IPS DF 4.7 (cell line): ENCODE measurements around the gene PCBD1.
"Not testable (repeated sequence)": the region's sequence is repeated elsewhere in the genome, so short reads cannot be mapped to it uniquely, and the experiment has no call there.

ENCODE experiments used
- DNase-seq: peaks from one replicate; pipeline ENCODE4 v3.0.0-alpha.2; 2013; ENCODE audit warnings: low spot score; ENCODE audit errors: extremely low read depth

The PCBD1 gene

DNA sequence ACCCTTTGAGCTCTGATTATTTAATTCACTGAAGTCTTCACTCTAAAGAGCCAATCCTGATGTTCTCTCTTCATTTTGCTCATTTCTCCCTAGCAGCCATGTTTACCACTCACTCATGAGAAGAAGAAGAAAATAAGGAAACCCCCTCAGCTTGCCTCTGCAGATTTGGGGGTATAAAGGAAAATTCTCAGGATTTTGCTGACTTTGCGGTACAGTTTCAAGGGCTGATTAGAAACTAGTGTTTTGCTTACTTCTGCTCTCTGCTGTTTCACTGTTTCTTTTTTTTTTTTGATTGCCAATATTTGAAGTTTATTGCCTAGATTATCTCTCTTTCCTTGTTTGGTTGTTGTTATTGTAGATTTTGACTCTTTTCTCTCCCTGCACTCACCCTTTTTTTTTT is 23.4 kb downstream of the PCBD1 start:
- DNase-seq: no peak

DNA sequence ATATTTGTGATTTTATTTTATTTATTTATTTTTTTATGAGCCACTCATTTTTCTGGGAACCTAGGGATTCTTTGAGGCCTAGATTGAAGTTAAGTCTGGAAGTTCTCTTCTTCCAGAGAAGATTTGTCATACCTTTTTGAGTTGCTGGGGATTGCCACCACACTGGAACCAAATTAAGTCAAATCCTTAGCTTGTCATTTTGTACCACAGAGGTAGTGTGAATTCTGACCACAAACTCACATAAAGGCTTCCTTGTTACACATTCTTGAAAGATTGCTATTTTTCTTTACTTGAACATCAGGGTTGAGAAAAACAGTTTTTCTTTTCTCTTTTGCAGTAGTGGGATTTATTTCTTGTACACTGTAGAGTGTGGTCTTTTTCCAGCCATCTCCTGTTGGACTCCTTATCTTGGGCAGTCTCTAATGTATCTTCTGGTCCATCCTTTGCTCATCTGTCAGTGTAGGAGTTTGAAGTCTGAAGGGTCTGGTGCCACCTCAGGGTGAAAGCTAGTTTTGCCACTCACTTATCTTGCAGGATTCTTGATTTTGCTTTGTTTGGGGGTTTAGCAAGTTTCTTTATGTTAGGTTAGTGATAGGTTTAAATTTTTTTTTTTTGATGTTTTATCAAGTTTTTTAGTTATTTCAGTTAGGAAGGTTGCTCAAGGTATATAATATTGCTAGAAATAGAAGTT is 24.8 kb downstream of the PCBD1 start:
- DNase-seq: no peak

DNA sequence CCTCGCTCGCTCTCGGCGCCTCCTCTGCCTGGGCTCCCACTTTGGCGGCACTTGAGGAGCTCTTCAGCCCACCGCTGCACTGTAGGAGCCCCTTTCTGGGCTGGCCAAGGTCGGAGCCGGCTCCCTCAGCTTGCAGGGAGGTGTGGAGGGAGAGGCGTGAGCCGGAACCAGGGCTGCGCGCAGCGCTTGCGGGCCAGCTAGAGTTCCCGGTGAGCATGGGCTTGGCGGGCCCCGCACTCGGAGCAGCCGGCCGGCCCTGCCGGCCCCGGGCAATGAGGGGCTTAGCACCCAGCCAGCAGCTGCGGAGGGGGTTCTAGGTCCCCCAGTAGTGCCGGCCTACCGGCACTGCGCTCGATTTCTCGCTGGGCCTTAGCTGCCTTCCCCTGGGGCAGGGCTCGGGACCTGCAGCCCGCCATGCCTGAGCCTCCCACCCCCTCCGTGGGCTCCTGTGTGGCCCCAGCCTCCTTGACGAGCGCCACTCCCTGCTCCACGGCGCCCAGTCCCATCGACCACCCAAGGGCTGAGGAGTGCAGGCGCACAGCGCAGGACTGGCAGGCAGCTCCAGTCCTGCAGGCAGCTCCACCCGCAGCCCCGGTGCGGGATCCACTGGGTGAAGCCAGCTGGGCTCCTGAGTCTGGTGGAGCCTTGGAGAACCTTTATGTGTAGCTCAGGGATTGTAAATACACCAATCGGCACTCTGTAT is 26.7 kb downstream of the PCBD1 start:
- DNase-seq: not testable (repeated sequence)

DNA sequence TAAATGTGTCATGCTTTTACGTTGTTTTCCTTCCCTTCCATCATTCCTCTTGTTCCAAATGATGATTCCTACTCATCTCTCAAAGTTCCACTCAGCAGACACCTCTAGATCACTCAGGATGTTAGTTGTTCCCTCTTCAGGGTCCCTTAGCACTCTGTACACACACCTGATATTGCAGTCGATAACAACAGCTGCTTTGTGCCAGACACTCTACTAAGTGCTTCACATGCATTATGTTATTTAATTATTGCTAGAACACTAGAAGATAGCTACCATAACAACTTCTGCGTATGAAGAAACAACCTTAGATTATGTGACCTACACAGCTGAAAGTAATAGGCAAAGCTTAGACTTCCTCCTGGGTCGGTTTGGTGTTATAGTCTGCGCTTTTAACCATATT is 29.6 kb downstream of the PCBD1 start:
- DNase-seq: no peak

DNA sequence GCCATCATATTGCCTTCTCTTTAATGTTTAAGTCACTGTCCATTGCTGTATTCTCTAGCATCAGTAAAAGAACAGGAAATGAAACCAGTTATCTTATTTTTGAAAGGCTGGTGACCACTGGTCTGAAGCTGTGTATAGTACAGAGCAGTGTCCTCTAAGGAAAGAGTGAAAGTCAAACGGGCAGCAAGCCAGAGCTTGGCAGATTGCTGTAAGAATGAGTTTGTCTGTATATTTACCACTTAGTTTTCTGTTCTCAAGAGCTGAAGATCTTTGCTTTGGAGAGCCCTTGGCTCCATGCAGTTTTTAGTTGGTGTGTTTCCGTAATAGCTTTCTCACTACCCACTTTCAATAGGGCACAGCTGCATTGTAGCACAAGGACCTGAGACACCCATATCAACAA is 31.9 kb downstream of the PCBD1 start:
- no peak for DNase-seq

DNA sequence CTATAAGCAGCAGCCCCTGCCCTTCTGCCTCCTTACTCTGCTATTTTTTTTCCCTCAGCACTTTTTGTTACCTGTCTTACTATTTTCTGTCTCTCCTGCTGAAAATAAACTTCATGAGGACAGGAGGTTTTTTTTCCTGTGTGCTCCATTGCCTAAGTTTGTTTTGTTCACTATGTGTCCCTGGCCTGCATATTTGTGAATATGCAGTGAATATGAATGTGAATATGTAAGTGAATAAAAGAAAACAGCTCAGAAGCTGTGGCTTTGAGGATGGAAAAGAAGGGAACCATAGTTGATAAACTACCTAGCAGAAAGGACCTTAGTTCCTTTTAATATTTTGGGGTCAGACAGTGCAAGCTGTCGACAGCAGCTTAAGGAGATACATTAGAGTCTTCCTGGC is 34.9 kb downstream of the PCBD1 start:
- no peak for DNase-seq

DNA sequence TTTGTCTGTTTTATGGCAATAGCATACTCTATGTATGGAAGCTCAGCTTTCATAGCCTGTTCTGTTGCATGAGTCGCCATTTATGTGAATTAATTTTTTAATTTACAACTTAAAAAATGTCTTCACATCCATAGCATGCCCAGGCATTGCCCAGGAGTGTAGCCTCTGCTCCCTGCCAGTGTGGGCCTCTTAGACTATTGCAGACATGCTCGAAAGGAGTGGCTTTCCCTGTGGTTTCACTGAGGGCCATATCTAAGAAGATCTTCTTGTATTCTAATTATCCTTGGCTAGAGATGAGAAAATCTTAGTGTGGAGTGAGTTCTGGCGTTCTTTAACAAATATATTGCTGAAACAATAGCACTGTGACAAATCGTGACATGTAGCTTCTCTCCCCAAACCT is 35.3 kb downstream of the PCBD1 start:
- DNase-seq: no peak

DNA sequence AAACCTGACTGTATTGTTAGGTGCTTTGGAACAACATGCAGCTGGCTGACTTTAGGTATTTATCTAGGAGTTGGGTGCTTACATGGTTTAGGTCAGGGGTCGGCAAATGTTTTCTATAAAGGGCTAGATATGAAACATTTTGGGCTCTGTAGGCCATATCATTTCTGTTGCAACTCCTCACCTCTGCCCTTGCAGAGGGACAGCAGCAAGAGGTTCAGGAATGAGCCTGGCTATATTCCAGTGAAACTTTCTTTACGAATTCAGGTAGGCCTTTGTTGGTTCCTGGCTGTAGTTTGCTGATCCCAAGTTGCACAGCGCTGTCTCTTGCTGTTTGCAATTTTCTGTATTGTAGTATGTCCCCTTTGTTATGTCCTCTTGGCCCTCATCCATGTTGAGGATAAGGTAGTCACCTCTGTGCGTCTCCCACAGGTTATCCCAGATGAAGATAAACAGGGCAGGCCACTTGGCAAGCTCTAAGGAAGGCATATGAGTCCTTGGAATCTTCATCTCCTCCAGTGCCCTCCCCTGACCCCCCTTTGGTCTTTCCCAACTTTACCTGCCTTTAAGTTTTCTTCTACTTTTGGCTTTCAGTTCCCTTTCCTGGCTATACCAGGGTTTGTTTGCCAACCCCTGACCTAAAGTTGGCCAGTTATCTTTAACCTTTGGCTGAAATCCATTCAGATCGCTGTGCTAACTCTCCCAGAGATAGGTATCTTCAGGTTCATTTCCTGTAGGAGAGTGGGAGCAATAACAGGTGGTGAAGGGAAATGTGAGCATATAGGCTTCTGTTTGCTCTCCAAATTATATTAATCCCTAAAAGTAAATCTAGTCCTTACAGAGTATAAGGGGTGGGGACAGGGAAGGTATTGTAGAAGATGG is 36.5 kb downstream of the PCBD1 start:
- DNase-seq: no peak

DNA sequence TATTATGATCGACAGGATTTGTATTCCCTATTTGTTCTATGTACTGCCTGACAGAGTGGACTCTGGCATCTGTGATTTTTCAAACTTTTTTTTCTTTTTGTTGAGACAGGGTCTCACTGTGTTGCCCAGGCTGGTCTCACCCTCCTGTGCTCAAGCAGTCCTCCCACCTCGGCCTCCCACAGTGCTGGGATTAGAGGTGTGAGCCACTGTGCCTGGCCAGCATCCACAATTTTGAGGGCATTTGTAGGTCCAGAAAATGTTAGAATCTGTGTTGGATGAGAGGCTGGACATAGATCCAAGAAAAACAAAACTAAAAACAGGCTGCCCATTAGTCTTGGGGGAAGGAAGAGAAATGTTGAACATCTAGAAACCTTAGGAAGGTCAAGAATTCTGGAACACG is 38.3 kb downstream of the PCBD1 start:
- no peak for DNase-seq

DNA sequence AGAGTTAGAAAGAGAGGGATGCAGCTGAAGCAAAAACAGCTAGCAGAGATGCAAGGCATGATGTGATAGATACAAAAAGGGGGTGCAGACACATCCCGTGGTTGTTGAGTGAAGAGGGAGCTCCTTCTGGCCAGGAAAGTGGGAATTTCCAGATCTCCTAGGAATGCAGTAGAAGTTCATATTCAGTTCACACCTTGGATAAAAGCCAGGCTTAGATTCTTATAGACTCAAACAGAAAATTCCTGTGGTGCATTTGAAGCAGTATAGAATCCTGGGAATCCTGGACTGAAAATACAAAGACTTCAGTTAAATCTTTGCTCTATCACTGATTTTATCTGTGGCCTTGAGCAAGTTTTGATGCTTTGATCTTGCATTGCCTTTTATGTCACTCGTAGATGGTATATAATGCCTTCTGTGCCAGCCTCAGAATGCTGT is 38.8 kb downstream of the PCBD1 start:
- no peak for DNase-seq

DNA sequence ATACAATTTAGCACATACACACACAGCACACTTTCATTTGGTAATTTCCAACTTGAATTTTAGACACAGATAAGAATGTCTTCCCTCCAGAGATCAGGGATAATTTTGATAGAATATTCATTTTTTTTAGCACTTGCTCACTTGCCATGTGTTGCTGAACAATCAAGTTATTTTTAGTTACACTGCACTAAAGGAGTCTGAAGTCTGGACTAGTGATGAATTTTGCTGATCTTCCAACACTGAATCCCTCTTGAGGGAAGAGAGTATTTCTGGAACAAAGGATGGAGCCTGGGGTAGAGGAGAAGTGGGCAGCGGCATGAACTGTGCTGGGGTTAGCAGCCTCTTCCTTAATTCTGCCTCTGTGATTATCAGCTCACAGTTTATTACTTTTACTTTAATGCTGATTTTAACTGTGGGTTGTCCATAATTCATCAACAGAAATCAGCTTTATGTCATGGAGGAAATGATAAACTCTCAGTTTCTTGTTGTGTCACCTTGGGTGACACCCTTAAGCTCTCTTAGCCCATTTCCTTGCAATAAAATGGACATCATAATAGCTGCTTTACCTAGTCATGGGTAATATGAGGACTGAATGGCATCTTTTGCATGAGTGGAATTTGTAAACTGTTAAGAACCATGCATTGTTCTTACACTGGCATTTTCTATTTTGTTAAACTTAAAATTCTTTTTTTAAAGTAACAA is 40.6 kb downstream of the PCBD1 start:
- DNase-seq: no peak

DNA sequence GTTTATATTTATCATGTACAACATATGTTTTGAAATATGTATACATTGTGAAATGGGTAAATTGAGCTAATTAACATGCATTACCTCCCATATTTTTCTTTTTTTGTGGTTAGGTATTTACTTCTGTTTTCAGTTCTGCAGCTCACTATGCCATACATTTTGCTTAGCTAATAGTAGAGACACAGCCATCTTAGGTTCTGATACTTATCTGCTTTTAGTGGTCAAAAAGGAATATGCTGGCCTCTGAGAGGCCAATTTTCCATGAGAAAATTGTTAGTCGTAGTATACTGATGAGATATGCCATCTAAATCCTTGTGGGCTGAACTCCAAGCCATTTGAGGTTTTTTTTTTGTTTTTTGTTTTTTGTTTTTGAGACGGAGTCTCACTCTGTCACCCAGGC is 41.6 kb downstream of the PCBD1 start:
- DNase-seq: no peak

DNA sequence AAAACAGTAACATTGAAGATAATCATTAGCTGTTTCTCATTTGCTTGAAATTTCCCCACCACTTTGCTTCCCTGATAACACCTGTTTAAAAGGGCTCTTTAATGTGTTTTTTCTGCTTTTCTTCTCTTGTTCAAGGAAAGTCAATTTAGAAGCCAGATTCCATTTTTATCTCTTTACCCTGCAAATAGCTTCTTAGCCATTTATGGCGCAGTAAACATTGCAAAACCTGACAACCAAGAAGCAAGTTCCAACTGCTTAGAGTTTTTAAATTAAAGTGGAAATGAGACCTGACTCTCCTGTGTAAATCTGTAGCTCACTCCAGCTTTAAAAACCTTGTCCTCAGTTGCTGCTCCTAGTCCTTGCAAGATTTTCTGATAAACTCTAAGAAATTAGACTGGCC is 42.5 kb downstream of the PCBD1 start:
- no peak for DNase-seq

DNA sequence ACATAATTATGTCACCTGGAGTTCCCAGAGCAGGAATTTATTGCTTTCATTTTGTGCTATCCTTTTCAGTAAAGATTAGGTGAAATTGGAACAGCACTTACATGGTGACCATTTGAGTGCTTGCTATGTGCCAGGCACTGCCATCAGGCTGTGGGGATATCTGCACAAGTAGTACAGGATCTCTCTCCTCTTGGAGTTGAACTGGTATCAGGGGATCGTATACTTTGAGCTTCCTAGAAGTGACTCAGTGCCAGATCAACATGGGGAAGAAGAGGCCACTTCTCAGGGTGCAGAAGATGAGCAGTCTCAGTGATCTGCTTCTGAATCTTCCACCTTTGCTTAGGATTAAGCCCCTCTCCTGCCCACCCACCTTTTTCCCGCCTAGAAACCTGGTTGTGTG is 43.1 kb downstream of the PCBD1 start:
- no peak for DNase-seq

DNA sequence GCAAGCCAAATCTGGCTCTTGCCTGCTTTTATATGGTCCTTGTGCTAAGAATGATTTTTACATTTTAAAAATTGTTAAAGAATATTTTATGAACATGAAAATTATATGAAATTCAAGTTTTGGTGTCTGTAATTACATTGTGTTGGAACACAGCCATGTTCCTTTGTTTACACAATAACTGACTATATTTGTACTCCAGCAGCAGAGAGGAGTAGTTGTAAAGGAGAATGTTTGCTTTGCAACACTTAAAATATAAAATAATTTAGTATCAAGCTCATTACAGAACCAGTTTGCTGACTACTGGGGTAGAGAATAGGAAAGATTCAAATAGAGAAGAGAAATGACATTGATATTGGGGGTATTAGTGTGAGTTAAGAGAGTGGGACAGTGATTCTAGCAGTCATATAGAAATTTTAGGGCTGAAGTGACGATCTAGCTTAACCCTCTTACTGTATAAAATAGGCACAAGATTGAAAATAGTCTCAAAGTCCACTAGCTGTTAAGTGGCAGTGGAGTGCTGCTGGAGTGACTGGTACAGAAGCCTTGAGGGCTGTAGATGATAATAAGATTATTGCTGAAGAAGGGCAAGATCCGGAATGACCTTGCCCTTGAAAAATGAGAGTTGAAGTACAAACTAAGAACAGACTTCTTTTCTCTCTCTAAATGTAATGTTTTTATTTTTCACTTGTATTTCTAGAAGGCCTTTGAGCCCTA is 44.4 kb downstream of the PCBD1 start:
- DNase-seq: no peak

DNA sequence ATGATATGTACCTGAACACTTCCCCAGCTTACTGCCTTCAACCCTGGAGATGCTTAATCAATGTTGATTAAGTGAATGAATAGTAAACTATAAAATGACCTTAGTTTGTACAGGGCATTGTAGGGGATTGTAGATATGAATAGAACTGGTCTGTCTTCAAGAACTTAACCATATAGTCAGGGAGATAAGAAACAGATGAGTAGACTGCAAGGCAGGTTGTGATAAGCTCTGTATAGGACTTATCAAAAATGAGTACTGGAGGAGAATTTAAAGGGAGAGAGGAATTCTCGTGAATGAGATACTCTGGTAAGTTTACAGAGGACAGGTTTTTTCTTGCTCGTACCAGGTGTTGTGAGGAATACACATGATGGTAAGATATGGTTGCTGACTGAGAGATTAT is 45.0 kb downstream of the PCBD1 start:
- no peak for DNase-seq

DNA sequence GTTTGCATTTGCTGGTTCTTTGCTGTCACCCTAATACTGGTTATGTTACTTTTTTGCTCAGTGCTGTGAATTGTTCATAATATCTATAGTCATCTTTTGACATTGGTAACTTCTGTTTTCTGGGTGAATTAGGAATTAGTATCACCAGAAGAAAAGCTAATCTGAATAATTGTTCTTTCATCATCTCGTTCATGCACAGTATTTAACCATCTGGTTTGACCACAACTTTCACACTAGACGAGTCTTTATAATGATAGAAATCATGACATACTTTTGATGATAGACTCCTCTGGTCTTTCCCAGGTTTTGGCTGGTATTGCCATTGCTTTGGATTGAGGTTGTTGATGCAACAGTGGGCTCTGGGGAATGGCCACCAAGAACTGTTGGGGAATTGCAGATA is 47.5 kb downstream of the PCBD1 start:
- no peak for DNase-seq

DNA sequence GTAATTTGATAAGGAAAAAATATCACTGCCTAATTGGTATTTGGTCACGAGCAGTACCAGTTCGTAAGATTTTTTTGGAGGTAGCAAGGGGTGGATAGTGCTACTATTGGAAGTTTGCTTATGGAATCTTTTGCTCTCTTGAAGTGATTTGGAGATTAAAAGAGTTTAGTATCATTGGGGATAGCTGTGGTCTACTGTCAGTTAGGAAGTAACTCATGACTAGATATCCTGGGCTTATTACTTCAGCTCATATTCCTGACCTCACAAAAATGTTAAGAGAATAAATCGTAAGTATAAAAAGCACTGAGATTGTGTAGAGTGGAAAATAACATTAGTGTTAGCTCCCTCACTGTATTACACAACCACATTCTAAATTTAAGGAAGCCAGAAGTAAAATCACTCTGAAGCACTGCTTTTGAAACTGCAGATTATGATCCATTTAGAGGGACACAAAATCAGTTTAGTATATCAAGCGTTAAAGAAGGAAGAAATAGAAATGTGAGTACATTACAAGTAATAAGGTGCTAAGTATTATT is 50.0 kb downstream of the PCBD1 start:
- DNase-seq: no peak

DNA sequence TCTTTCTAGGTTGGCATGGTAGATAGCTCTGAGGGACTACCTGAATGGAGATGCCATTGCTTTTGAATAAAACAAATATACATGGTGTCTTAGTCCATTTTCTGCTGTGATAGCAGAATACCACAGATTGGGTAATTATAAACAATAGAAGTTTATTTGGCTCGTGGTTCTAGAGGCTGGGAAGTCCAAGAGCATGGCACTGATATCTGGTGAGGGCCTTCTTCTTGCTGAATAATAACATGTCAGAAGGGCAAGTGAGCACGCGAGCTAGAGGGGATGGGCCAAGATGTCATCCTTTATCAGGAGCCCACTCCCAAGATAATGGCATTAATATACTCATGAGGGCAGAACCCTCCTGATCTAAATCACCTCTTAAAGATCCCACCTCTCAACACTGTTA is 50.7 kb downstream of the PCBD1 start:
- DNase-seq: no peak

DNA sequence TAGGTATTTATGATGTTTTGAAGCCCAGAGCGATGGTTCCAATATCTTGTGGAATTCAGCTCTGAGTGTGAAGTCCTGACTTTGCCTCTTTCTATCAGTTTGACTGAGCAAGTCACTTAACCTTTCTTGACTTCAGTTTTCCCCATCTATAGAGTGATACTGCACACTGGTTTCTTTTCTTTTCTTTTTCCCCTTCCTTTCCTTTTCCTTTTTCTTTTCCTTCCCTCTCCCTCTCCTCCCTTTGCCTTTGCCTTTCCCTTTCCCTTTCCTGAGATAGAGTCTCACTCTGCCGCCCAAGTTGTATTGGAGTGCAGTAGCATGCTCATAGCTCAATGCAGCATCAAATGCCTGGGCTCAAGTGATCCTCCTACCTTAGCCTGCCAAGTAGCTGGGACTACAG is 52.0 kb downstream of the PCBD1 start:
- DNase-seq: no peak
